UCSD-AML1 (cell line): ENCODE results near the gene USH2A.

ENCODE experiments used
- DNase-seq: peaks from one replicate; lab custom pipeline; 2025; ENCODE audit not compliant: unreplicated experiment; lab: John Stamatoyannopoulos, UW

The USH2A gene

DNA sequence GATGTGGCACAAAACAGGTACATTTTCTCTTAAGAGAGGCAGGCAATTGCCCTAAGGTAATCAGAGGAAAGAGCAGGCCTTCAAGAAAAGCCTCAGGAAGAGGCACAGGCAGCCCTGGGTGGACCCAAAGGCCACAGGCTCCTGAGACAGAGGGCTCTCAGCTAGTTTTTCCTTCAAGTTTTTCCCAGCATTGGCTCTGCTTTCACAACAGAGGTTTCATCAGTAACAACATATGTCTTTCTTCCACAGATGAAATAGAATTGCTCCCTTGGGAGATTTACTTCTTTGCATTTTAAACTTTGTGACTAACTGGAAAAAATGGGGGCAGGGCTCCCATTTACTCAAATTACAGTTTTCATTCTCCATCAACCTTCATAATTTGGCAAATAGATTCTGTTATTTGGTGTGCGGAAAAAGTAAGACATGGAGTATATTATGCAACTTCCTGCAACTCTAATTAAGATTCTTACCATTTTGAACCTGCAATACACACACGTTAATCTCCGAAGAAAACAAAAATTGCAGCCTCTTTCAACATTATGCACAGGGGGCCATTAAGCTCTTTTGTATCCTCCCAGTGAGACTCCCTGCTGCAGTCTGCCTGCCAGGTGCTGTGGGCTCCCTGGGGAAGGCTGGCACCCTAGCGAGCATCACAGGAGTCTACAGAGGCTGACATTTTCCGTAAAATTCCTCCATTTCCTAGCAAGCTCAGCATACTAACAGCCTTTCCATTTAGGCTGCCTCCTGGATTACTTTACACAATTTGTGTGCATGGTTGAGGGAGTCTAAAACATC is 282.3 kb downstream of the USH2A start:
- DNase-seq: no peak

DNA sequence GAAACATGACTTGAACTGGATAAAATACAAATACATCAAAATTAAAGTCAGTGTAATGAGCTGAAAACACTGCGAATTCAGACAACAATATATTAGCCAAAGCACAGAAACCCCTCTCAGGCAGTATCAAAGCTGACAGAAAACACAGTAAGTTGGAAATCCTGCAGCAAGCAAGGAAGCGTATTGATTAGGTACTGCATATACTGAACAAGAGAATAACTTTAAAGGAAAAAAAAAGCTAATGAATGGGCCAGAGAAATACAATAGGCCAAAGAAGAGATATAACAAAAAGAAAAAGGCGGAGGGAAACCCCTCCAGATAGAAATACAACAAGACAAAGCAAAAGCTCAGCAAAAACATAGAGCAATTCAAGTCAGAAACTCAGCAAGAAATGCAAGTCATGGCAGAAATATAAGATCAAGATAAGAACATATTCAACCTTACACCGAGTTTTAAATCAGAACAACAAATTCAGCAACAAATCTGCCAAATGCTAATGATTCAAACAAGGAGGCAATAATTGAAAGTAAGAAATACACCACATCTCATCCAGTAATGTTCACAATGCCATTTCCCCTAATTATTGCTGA is 299.0 kb downstream of the USH2A start:
- no peak for DNase-seq

DNA sequence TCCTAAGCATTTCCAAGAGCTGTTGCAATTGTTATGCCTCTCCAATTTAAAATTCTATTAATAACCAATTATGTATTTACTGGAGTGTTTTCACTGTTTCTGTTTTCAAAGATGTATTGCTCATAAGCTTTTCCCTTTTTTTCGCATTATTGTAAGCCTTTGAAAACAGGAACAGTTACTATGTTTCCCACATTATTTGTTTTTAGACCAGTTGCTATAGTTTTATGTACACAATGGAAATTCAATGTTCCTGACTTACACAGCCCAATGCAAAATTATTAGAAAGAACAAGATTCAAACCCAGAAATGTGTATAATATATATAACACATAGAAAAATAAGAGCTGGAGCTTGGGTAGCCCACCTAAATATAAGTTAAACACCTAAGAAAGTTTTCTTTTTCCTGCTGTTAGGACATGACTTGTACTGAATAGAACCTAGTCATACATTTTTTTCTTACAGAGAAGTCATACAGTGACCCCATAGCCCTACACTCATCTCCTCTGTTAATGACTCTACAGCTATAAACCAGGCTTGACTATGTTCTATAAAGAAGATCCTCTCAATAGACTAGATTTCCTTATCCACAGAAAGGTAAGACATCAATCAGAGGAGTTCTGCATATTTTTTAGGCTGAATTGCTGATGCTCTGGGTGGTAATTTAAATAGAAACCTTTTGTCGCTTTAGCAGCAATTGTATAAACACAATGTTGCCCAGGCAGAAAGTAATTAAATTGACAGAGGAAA is 299.6 kb downstream of the USH2A start:
- DNase-seq: no peak

DNA sequence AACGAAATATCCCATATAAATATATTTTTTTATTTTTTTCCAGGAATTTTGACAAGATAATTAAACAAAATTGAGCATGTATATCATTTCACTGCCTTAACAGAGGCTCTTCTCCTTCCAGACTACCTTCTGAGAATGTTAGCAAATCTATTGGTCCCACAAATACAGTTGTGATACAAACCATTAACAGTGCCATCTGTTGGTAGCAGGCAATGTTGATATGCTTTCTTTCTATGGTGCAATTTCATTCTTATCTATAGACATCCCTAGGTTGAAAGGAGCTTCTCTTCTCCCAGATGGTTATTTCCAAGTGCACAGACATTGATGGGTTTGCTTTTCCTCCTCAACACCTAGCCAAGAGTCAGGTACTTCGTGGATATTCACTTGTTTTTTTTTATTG is 303.6 kb downstream of the USH2A start:
- DNase-seq: no peak

DNA sequence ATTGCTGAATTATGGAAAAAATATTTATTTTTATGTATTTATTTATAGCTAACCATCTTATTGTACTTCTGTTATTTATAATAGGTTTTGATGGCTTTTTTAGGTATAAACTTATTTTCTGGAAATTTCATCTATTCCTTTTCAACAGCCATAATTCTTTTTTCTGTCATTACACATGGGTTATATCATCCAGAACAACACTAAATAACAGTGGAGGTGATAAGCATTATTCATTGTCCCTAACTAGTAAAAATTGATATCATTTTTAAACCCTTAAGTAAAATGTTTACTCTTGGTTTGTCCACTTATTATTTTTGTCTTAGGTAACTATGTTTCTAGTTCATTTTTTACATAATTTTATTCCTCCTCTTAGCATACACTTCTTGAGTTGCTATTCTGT is 309.1 kb downstream of the USH2A start:
- no peak for DNase-seq

DNA sequence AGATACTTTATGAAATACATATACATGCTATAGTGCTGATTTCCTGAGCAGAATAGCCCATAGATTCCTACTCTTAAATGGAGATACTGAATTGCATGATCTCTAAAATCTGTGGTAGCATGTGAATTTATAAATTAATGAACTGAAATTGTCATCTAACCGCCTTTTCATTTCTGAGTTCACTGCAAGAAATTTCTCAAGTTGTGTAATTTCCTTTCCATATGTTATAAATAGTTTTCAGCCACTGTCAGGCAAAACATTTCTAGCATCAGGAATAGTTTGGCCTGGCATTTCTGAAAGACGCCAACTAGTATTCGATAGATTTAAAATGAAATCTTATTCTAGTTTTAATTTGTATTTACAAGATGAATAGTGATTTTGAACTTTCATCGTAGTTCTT is 310.1 kb downstream of the USH2A start:
- no peak for DNase-seq

DNA sequence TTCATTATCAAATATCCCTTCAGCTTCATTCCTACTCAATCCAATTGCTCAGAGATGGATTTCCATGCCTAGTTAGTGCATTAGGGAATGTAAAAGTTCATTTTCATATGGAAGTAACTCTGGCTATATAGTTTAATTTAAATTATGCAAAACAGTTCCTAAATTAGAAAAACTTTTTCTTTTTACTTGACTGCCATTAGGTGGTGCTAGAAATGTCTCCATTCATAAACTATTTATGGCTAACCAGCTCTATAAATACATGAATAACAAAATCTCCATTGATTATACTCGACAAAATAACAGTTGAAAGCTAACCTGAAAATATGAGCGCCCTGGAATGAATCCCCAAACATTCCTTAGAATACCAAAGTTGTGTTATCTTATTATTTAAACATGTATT is 311.4 kb downstream of the USH2A start:
- DNase-seq: no peak

DNA sequence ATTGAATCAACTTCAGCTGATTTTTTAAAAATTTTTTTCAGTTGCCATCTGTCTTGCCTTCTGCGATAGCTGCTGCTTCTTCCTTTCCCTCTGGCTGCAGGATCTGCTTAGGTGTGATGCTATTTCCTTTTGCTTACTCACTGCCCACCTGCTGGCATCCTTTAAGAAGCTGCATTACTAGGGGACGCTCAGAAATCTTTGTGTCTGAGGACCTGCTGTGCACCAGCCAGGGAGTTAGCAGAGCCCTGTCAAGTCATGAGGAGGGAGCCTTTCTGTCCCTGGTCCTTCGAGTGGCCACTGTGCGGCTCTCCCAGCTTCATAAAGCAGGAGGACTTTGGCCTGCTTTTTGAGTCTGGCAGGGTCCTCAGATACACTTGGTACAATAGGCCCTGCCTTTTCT is 327.8 kb downstream of the USH2A start:
- DNase-seq: no peak

DNA sequence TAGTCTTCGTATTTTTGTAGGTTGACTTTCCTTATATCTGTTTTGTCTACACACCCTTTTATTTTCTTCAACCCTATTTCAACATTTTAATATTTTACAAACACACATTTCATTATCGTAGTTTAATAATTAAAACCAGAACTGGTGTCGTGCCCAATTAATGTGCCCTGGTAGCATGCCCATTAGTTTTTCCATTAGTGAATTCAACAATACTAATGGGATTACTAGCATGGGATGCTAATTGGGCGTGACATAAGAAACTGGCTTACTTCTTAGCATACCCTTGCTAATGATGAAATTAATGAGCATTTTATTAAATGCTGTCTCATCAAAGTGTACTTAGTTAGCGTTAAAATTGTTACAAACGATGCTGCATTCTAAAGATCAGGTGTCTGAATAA is 332.7 kb downstream of the USH2A start:
- DNase-seq: no peak

DNA sequence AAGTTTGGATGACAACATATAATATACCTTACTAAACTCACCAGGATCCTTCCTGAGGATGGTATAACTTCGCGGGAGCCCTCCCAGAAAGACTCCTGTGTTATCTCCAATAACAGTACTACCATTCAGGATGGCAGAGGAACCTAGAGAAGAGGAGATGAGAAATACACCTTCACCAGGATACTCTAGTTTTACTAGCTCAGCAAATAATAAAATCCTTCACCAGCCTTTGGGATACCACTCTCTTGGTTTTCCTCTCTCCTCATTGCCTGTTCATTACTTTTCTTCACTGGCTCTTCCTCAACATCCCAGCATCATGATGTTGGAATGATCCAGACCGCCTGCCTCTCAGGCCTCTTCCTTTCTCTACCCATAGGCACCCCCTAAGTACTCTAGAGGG is 336.6 kb downstream of the USH2A start:
- DNase-seq: no peak

DNA sequence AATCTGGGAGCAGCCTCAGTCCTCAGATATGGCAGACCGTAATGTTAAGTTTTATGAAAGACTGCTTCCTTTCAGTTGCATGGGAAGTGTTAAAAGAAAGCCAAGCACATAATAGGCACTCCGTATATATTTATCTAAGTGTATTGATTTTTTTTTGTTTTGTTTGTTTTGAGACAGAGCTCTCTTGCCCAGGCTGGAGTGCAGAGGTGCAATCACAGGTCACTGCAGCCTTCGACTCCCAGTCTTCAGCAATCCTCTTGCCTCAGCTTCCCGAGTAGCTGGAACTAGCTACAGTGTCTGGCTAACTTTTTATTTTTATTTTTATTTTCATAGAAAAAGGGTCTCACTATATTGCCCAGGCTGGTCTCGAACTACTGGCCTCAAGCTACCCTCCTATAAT is 341.8 kb downstream of the USH2A start:
- no peak for DNase-seq

GRCh38 chr1:216076751-216077150 is 346.5 kb downstream of the USH2A start:
- no peak for DNase-seq

DNA sequence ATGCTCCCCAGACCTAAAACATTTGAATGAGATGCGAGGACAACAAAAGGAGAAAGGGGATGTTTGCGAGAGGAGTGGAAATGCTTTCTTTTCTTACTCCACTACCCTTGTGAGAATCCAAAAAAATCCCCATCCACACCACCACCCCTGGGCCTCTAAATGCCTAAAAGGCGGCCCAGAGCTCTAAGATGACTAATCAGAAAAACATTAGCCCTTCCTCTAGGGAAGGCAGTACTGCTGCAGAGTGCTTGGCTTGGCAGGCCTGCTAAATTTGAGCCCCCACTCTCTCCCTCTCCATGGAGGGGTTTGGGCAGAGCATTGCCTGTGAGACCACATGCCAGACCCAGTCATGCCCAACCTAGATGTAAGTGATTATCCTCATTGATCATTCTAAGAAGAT is 347.9 kb downstream of the USH2A start:
- no peak for DNase-seq

DNA sequence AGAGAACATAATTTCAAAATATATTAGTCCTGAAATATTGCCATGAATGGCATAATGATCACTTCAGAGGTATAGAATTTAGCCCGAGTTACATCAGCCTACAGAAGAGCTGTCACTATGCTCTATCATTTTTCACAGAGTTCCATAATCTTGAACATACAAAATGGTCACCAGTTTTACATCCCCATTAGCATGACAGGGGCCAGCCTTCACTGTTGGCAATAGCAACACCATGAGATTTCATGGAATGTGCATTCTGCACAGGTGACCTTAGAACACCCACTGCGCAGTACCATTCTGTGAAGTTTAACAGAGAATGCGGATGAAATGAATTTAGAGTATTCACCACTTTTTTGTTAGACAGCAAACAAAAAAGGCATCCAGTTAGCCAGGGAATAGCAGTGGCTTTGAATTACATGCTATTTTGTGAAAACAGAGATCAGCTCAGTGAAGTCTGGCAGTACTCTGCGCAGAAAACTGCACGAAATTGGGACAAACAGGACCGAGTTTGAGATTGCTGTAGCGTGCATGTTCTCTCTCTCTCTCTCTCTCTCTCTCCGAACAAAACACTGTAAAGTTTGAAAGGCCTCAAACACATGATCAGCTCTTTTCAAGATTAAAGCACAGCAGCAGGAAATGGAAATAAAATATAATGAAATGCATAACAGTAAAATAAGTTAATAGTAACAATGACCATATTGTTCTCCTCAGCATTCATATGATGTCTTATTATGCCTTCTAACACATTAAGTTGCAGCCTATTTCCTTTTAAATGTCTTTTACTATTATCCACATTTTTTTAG is 349.3 kb downstream of the USH2A start:
- DNase-seq: no peak

DNA sequence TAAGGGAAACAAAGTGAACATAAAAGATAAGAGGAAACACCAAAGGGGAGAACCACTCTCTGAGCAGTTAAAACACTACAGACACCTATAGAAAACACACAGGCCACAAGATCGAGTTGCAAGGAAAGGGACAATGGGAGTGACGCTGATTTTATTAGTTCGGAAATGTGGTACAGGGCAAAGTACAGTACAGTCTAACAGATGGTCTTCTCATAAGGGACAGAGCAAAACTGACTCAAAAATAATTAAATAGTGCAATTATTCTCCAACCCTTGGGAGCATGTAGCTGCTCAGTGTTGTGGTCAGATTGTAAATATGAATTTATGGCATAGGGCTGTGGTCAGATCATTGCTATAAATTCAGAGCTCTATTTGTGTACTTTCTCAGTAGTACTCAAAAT is 352.0 kb downstream of the USH2A start:
- no peak for DNase-seq

DNA sequence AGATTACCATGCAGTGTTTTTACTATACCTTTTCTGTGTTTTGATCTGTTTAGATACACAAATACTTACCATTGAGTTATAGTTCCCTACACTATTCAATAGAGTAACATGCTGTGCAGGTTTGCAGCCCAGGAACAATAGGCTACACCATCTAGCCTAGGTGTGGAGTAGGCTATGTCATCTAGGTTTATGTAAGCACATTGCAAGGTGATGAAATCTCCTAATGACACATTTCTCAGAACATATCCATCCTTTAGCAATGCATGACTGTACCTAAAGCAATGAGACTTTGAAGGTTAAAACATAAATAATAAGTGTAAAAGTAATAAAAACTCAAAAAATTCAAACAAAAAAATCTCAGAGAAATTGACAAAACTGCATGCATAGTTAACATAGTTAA is 358.6 kb downstream of the USH2A start:
- no peak for DNase-seq

DNA sequence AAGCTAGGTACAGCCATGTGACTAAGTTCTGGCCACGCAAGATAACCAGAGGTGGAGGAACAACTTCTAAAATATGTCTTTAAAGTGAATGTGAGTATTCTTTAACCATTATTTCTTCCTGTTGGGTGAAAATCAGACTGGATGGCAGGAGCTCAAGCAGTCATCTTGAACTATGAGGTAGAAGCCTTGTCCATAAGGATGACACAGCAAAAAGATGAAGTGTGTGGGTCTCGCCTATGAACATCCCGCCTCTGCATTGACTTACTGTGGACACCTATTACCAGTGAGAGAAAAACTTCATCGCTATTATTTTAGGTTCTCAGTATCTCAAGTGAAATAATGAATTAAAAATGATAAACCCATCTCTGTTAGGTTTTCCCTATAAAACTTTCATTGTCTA is 365.3 kb downstream of the USH2A start:
- DNase-seq: no peak

DNA sequence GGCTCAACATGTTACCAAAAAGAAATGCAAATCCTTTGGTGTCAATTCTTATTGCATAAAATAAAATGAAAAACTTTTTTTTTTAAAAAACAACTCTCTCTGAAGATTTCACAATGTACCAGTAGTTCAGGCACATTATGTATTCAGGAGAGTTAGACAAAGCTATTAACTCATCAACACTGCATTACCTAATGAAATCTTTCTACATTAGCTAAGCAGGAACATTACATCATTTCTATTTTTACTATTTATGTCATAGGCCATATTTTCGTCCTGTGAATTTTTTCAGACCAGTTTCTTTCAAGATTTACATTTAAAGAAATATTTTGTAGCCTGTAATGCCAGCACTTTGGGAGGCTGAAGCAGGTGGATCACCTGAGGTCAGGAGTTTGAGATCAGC is 366.2 kb downstream of the USH2A start:
- no peak for DNase-seq

GRCh38 chr1:216055004-216055403 is 368.2 kb downstream of the USH2A start:
- no peak for DNase-seq

- no peak for DNase-seq
These were observed 368.6 kb downstream of the USH2A start for GRCh38 chr1:216054600-216054999.

- no peak for DNase-seq
These were observed 372.2 kb downstream of the USH2A start for GRCh38 chr1:216051071-216051470.
